B cell (primary cell): ENCODE data around the gene ZNF891. TPM values are rescaled to one million over a fixed set of nuclear protein-coding genes. Genes with fewer than 3 reads are reported as not detected.

Experiments used
- ATAC-seq: fragments of 200-7000 bp; cut with Tn5 transposase; one replicate; pipeline ENCODE4 v1.10.0; 2021; ENCODE audit warnings: low read depth, mild to moderate bottlenecking, moderate number of reproducible peaks, moderate library complexity
- CTCF ChIA-PET: fragments of 350-600 bp; sonication (Branson Sonifier 250); formaldehyde crosslinking; loops from one replicate; lab custom pipeline; 2021; ENCODE audit warnings: antibody characterized with exemption, inconsistent platforms; lab: Charles Lee
- POLR2A ChIA-PET: fragments of 350-600 bp; sonication (Branson Sonifier 250); formaldehyde crosslinking; loops from one replicate; lab custom pipeline; 2021; ENCODE audit warnings: antibody characterized with exemption; lab: Charles Lee
- DNase-seq: peaks from one replicate; pipeline ENCODE4 v3.0.0; 2013
- H2AFZ ChIP-seq: 2 replicates; pipeline ENCODE4 v1.6.1; 2012; ENCODE audit warnings: mild to moderate bottlenecking, low read depth, low read length; ENCODE audit not compliant: insufficient read depth, poor library complexity, severe bottlenecking
- H3K27ac ChIP-seq, 2 donors: 1 replicate in 1 of 2; 2 replicates in 1 of 2; pipeline ENCODE4 v1.5.1; 2012 to 2013; ENCODE audit warnings: low read length in 2 of 2, mild to moderate bottlenecking in 2 of 2, moderate library complexity in 1 of 2
- H3K27me3 ChIP-seq, 4 experiments: fragments of 200-600 bp in 1 of 4; sonication (generic) in 1 of 4; replicated peaks in 1 of 4; 1 replicate in 2 of 4; 2 replicates in 2 of 4; pipeline versions ENCODE4 v1.6.1 to v1.7.0; 2013 to 2016; ENCODE audit warnings: low read length in 3 of 4, mild to moderate bottlenecking in 2 of 4, mixed read lengths in 1 of 4, moderate library complexity in 1 of 4; ENCODE audit not compliant: insufficient read depth in 4 of 4, control insufficient read depth in 3 of 4; ENCODE audit errors: control extremely low read depth in 1 of 4
- H3K36me3 ChIP-seq, 2 experiments: replicated peaks in 1 of 2; 1 replicate in 1 of 2; 2 replicates in 1 of 2; pipeline versions ENCODE4 v1.6.1 to v1.7.1; 2013; ENCODE audit warnings: low read length in 1 of 2; ENCODE audit not compliant: insufficient read depth in 2 of 2, control insufficient read depth in 1 of 2; ENCODE audit errors: control extremely low read depth in 1 of 2, extremely low read depth in 1 of 2
- H3K4me1 ChIP-seq, 2 donors: fragments of 200-600 bp in 1 of 2; sonication (generic) in 1 of 2; 1 replicate in 1 of 2; 2 replicates in 1 of 2; pipeline versions ENCODE4 v1.5.1 to v1.6.1; 2013 to 2017; ENCODE audit warnings: low read length in 2 of 2; ENCODE audit not compliant: control insufficient read depth in 2 of 2, insufficient read depth in 2 of 2
- H3K4me2 ChIP-seq: replicated peaks from 2 replicates; pipeline ENCODE3; 2012; ENCODE audit warnings: mild to moderate bottlenecking, low read depth, low read length; ENCODE audit not compliant: poor library complexity, severe bottlenecking
- H3K4me3 ChIP-seq, 5 experiments: fragments of 200-600 bp in 1 of 5; sonication (generic) in 1 of 5; 1 replicate in 3 of 5; 2 replicates in 2 of 5; pipeline versions ENCODE4 v1.5.1 to v1.7.0; 2011 to 2016; ENCODE audit warnings: low read length in 4 of 5, mild to moderate bottlenecking in 4 of 5, low read depth in 2 of 5, control low read depth in 1 of 5, moderate library complexity in 1 of 5; ENCODE audit not compliant: insufficient read depth in 1 of 5; ENCODE audit errors: control extremely low read depth in 1 of 5, extremely low read depth in 1 of 5
- H3K79me2 ChIP-seq: fragments of 200-600 bp; sonication (generic); one replicate; pipeline ENCODE4 v1.6.0; 2016; ENCODE audit warnings: low read length; ENCODE audit not compliant: control insufficient read depth, insufficient read depth
- H3K9ac ChIP-seq: fragments of 200-600 bp; sonication (generic); 2 replicates; pipeline ENCODE4 v1.6.1; 2017; ENCODE audit warnings: mild to moderate bottlenecking, low read length, moderate library complexity
- H3K9me3 ChIP-seq, 3 donors: one replicate each; pipeline versions ENCODE4 v1.6.1 to v1.7.1; 2013; ENCODE audit warnings: low read length in 2 of 3; ENCODE audit not compliant: control insufficient read depth in 2 of 3, insufficient read depth in 1 of 3; ENCODE audit errors: control extremely low read depth in 1 of 3
- H4K20me1 ChIP-seq: 2 replicates; pipeline ENCODE4 v1.6.0; 2012; ENCODE audit warnings: mild to moderate bottlenecking, low read length; ENCODE audit not compliant: insufficient read depth, control insufficient read depth, poor library complexity, severe bottlenecking
- H3K27ac Mint-ChIP-seq: one replicate; pipeline ENCODE4 v1.8.0; 2021; ENCODE audit warnings: mixed read lengths
- H3K27me3 Mint-ChIP-seq: one replicate; pipeline ENCODE4 v1.8.0; 2021; ENCODE audit warnings: mixed read lengths
- H3K4me1 Mint-ChIP-seq: one replicate; pipeline ENCODE4 v1.8.0; 2021; ENCODE audit warnings: mixed read lengths
- H3K4me3 Mint-ChIP-seq: one replicate; pipeline ENCODE4 v1.8.0; 2021; ENCODE audit warnings: mixed read lengths
- H3K9me3 Mint-ChIP-seq: one replicate; pipeline ENCODE4 v1.8.0; 2022; ENCODE audit warnings: mixed read lengths; ENCODE audit not compliant: insufficient read depth
- EZH2 ChIP-seq: IDR thresholded peaks from 2 replicates; pipeline ENCODE4 v1.6.1; 2012; ENCODE audit warnings: borderline replicate concordance, low read depth, mild to moderate bottlenecking, moderate library complexity, low read length; ENCODE audit not compliant: insufficient read depth, poor library complexity, severe bottlenecking
- WGBS: methylation state at CpG from one replicate; pipeline ENCODE4 v1.1.5; 2013; ENCODE audit warnings: missing lambda C conversion rate; ENCODE audit not compliant: insufficient coverage; 5-methylcytosine and 5-hydroxymethylcytosine counted together
- intact Hi-C: fragments of 100-400 bp; cut with micrococcal nuclease; formaldehyde crosslinking; loops from one replicate; pipeline ENCODE4 v1.10.0; 2022
- polyA minus RNA-seq: library from RNA; depleted of rRNA, polyadenylated mRNA; stranded (reverse); fragments of >200 nt; gene quantifications from 2 replicates; pipeline ENCODE4 v1.2.3, GENCODE V29; 2012
- polyA plus RNA-seq: library from polyadenylated mRNA; depleted of rRNA; stranded (reverse); fragments of >200 nt; gene quantifications from 2 replicates; pipeline ENCODE4 v1.2.3, GENCODE V29; 2012
- total RNA-seq, 2 donors: library from RNA; stranded (reverse); fragments of 120-200 nt in 1 of 2; gene quantifications; 1 replicate in 1 of 2; 2 replicates in 1 of 2; pipeline versions ENCODE4 v1.2.3 to v1.2.4, GENCODE V29; 2013 to 2022
- TF ChIP-seq, protein P1 (sequence below): fragments of 200-600 bp; IDR thresholded peaks from one replicate; pipeline ENCODE4 v1.8.0; 2022; ENCODE audit warnings: antibody characterized with exemption, mild to moderate bottlenecking

The ZNF891 gene
- total RNA-seq, result 6.8 and 7.7 TPM in 2 replicates
- 3.0 TPM for total RNA-seq (2013)
- polyA plus RNA-seq, result 1.5 and 2.3 TPM in 2 replicates
- 2.1 and 2.9 TPM in 2 replicates for polyA minus RNA-seq

DNA sequence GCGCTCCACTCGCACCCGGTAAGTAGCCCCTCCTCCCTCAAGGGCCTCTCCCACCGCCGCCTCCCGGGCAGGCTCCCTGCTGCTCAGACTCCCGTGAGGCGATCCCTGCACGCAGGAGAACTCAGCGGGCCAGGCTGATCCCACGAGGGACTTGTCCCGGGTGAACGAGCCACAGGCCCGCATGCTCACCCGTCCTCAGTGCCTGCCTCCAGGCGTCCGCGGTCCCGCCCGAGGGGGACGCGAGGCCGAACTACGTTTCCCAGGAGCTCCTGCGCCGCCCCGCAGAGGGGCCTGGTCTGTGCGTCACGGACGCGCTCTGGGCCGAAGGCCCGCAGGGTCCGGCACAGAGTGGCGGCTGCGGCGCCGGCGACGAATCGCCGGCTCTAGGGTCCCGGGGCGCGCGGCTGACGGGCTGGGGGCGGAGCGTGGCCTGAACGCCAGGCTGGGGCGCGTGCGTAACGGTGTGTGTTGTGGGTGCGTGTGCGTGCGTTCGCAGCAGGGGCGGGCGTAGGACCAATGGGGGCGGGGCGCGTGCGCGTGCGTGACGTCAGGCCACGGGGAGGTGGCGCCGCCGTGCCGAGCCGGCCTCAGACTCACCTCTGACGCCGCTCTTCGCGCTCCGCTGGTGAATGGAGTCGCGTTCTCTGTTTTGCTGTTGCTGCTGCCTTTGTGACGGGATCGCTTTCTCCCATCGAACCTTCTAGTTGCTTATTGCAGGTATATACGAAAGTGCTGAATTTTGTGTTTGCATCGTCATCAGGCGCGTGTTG is at the start of gene ZNF891, which contains the start of gene ZNF10:
Gene ZNF891, minus strand, starts transcription at position 237 of the 770 bp plus-strand sequence. CDS start 8,356 bp downstream, outside the sequence.
Gene ZNF10, plus strand, starts transcription at position 590 of the 770 bp plus-strand sequence. CDS start 13,866 bp downstream, outside the sequence.
- Histone ChIP-seq H3K9me3 (peaks cover 8 to 60% (median 53%) of the 10 kb centered on the region in 3 donors), H4K20me1 (no peaks in the 10 kb centered on the region), H3K4me1 (peaks cover 4 to 13% of the 10 kb centered on the region in 2 donors), H3K79me2 (peaks cover 51% of the 10 kb centered on the region), H3K27me3 (no peaks in the 10 kb centered on the region), H3K4me2 (peak within 1 kb of the TSS; percentile 90), H3K4me3 (peak within 1 kb of the TSS; percentile 66 to 86 (median 77)), H3K27ac (peak within 1 kb of the TSS; percentile 98 to 99), H3K36me3 (peaks cover 0 to 8% of the 10 kb centered on the region in 2 experiments), H3K9ac (peak within 1 kb of the TSS; percentile 88), H2AFZ (peak within 1 kb of the TSS; percentile 92)
- Mint-ChIP-seq H3K27ac (peak within 1 kb of the TSS; percentile 100), H3K9me3 (peaks cover 18% of the 10 kb centered on the region), H3K4me1 (peaks cover 18% of the 10 kb centered on the region), H3K4me3 (peak within 1 kb of the TSS; percentile 100), H3K27me3 (no peaks in the 10 kb centered on the region)
- ATAC-seq, result peak; percentile 85
- ChIA-PET POLR2A (interaction anchor here (0.5 to 1.6 kb wide), 7 partner anchors 26 to 311 kb away, joined by 3 to 12 read pairs (median 3); partner anchors contain the start of genes ZNF26 and ZNF605), CTCF (no interaction called here)
- peak; percentile 99 for DNase-seq
- intact Hi-C loops, result loop anchor here (1.0 to 5.0 kb wide), 9 partner anchors 50 to 358 kb away; partner anchors contain the start of genes CHFR, GOLGA3, ZNF140 and ZNF26
- TF ChIP-seq, protein P1, sequence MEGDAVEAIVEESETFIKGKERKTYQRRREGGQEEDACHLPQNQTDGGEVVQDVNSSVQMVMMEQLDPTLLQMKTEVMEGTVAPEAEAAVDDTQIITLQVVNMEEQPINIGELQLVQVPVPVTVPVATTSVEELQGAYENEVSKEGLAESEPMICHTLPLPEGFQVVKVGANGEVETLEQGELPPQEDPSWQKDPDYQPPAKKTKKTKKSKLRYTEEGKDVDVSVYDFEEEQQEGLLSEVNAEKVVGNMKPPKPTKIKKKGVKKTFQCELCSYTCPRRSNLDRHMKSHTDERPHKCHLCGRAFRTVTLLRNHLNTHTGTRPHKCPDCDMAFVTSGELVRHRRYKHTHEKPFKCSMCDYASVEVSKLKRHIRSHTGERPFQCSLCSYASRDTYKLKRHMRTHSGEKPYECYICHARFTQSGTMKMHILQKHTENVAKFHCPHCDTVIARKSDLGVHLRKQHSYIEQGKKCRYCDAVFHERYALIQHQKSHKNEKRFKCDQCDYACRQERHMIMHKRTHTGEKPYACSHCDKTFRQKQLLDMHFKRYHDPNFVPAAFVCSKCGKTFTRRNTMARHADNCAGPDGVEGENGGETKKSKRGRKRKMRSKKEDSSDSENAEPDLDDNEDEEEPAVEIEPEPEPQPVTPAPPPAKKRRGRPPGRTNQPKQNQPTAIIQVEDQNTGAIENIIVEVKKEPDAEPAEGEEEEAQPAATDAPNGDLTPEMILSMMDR, result no peak
- no peak for TF ChIP-seq EZH2
- under 1% methylated on average over 80 of the region's 87 CpGs for WGBS

DNA sequence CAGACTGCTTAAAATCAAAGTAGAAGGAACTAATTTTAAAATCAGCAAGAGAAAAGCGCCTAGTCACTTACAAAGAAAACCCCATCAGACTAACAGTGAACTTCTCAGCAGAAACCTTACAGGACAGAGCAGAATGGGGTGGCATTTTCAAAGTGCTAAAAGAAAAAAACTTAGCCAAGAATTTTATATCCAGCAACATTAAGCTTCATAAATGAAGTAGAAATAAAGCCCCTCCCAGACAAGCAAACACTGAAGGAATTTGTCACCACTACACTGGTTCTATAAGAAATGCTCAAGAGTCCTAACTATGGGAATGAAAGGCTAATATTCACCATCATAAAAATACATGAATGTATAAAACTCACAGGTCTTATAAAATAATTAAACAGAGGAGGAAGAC is 44.8 kb upstream of the ZNF891 start:
- WGBS, result no CpG with 5 or more reads among the region's 1 CpG
- peaks cover 7 to 46% (median 45%) of the 10 kb centered on the region in 3 donors for H3K9me3 ChIP-seq
- H3K36me3 ChIP-seq, result no peaks in the 10 kb centered on the region
- ChIA-PET POLR2A (no interaction called here), CTCF (no interaction called here)
- H3K27ac ChIP-seq, result no peak overlapping the region
- intact Hi-C loops, result no loop called here
- no peak overlapping the region for H3K9ac ChIP-seq
- no peak overlapping the region for H3K4me3 Mint-ChIP-seq
- peaks cover 0 to 9% (median 0%) of the 10 kb centered on the region in 4 experiments for H3K27me3 ChIP-seq
- no peak overlapping the region for H2AFZ ChIP-seq
- no peak overlapping the region for H3K4me2 ChIP-seq
- H3K9me3 Mint-ChIP-seq, result peaks cover 23% of the 10 kb centered on the region
- no peak overlapping the region for H3K4me3 ChIP-seq
- ATAC-seq (no peak), DNase-seq (no peak)
- H3K4me1 ChIP-seq, result no peaks in the 10 kb centered on the region
- no peaks in the 10 kb centered on the region for H3K4me1 Mint-ChIP-seq
- H3K27me3 Mint-ChIP-seq, result no peaks in the 10 kb centered on the region
- no peak overlapping the region for H3K27ac Mint-ChIP-seq
- TF ChIP-seq, protein P1, result no peak
- no peak for TF ChIP-seq EZH2
- H3K79me2 ChIP-seq, result no peaks in the 10 kb centered on the region
- no peaks in the 10 kb centered on the region for H4K20me1 ChIP-seq
